SH-SY5Y (cell line): Measurements from ENCODE around the gene RIC1.

Experiments
- GATA2 ChIP-seq: IDR thresholded peaks from 2 replicates; pipeline ENCODE4 v1.6.1; 2011; ENCODE audit warnings: mild to moderate bottlenecking, low read depth, low read length
- GATA3 ChIP-seq: IDR thresholded peaks from 2 replicates; pipeline ENCODE4 v1.6.1; 2011; ENCODE audit warnings: low read depth, mild to moderate bottlenecking, low read length, moderate library complexity

GRCh38 chr9:5667391-5667790 lies 38.5 kb downstream of the RIC1 start:
- TF ChIP-seq GATA3 (no peak), GATA2 (no peak)
